ENCODE results near the gene SH3BGRL. TPM values are rescaled to one million over a fixed set of nuclear protein-coding genes. Genes with fewer than 3 reads are reported as not detected.

SH3BGRL gene
- total and polyA plus RNA-seq, 2 donors (not counting 1 experiment from before 2014, with no cell fraction given): 65.6 to 105 TPM

DNA sequence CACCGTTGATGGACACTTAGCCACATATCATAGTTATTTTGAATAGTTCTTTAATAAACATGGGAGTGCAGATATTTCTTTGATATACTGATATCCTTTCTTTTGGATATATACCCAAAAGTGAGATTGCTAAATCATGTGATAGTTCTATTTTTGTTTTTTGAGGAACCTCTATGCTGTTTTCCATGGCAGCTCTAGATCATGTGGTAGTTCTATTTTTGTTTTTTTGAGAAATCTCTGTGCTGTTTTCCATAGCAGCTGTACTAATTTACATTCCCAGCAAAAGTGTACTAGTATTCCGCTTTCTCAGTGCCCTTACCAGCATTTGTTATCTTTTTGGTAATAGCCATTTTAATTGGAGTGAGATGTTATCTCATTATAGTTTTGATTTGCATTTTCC, 3.6 kb downstream of the SH3BGRL start:
- no CpG with 5 or more reads among the region's 2 CpGs for WGBS (ENCODE audit: insufficient coverage)
- H4K20me1 ChIP-seq (ENCODE audit: control insufficient read depth, insufficient read depth, low read length, poor library complexity, severe bottlenecking): no peaks in the 10 kb centered on the region
- H3K36me3 ChIP-seq (replicated peaks in 1 of 2; ENCODE audit: control extremely low read depth in 1 of 2, control insufficient read depth in 1 of 2, extremely low read depth in 1 of 2, insufficient read depth in 2 of 2, low read length in 1 of 2): peaks cover 0 to 9% of the 10 kb centered on the region in 2 experiments
- no peak for ATAC-seq (ENCODE audit: low read depth)
- Mint-ChIP-seq H3K4me1 (peaks cover 50% of the 10 kb centered on the region), H3K27me3 (no peaks in the 10 kb centered on the region), H3K27ac (peak overlapping the region; percentile 37), H3K9me3 (ENCODE audit: insufficient read depth) (no peaks in the 10 kb centered on the region), H3K4me3 (peak overlapping the region; percentile 65)
- DNase-seq: no peak
- H3K4me3 ChIP-seq (ENCODE audit: control extremely low read depth in 1 of 5, extremely low read depth in 1 of 5, insufficient read depth in 1 of 5, low read depth in 2 of 5, low read length in 4 of 5): no peak overlapping the region
- H3K4me2 ChIP-seq (replicated peaks; ENCODE audit: low read depth, low read length, poor library complexity, severe bottlenecking): peak overlapping the region; percentile 5
- TF ChIP-seq, protein P1, sequence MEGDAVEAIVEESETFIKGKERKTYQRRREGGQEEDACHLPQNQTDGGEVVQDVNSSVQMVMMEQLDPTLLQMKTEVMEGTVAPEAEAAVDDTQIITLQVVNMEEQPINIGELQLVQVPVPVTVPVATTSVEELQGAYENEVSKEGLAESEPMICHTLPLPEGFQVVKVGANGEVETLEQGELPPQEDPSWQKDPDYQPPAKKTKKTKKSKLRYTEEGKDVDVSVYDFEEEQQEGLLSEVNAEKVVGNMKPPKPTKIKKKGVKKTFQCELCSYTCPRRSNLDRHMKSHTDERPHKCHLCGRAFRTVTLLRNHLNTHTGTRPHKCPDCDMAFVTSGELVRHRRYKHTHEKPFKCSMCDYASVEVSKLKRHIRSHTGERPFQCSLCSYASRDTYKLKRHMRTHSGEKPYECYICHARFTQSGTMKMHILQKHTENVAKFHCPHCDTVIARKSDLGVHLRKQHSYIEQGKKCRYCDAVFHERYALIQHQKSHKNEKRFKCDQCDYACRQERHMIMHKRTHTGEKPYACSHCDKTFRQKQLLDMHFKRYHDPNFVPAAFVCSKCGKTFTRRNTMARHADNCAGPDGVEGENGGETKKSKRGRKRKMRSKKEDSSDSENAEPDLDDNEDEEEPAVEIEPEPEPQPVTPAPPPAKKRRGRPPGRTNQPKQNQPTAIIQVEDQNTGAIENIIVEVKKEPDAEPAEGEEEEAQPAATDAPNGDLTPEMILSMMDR (IDR thresholded peaks at IDR 0.05): no peak
- TF ChIP-seq EZH2 (IDR thresholded peaks at IDR 0.05; ENCODE audit: borderline replicate concordance, insufficient read depth, low read depth, low read length, poor library complexity, severe bottlenecking): no peak
- intact Hi-C loops (cut with micrococcal nuclease): no loop called here
- H2AFZ ChIP-seq (ENCODE audit: insufficient read depth, low read depth, low read length, poor library complexity, severe bottlenecking): no peak overlapping the region
- no peaks in the 10 kb centered on the region for H3K27me3 ChIP-seq (replicated peaks in 1 of 4; ENCODE audit: control extremely low read depth in 1 of 4, control insufficient read depth in 3 of 4, insufficient read depth in 4 of 4, low read length in 3 of 4)
- no peak overlapping the region for H3K27ac ChIP-seq (ENCODE audit: low read length in 2 of 2)
- peaks cover 77% of the 10 kb centered on the region for H3K79me2 ChIP-seq (ENCODE audit: control insufficient read depth, insufficient read depth, low read length)
- H3K9me3 ChIP-seq (ENCODE audit: control extremely low read depth in 1 of 3, control insufficient read depth in 2 of 3, insufficient read depth in 1 of 3, low read length in 2 of 3): peaks cover 0 to 3% (median 0%) of the 10 kb centered on the region in 3 donors
- CTCF ChIA-PET: interaction anchor here (1.5 kb wide), 1 partner anchor 10 kb away, joined by 5 read pairs; no protein-coding TSS in a partner anchor
- POLR2A ChIA-PET: no interaction called here
- H3K9ac ChIP-seq (ENCODE audit: low read length): no peak overlapping the region
- H3K4me1 ChIP-seq (ENCODE audit: control insufficient read depth in 2 of 2, insufficient read depth in 2 of 2, low read length in 2 of 2): peaks cover 18 to 30% of the 10 kb centered on the region in 2 donors

DNA sequence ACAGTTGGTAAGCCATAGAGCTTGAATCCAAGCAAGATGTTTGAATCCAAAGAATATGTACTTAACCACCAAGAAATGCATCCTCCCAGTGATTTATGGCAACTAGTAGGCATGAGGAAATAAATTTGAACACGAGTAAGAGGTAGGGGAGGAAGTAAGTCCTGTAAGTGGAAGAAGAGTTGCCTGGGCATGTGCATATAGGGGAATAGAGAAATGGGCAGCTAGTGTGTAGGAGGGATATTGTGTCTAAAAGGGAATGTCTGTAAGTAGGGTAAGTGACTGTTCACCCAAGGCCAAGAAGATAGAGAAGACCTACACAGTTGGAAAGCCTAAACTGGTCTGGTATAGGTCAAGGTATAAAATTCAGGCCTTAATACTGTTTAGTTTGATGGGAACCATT, 4.6 kb downstream of the SH3BGRL start:
- intact Hi-C loops (cut with micrococcal nuclease): no loop called here
- H3K79me2 ChIP-seq (ENCODE audit: control insufficient read depth, insufficient read depth, low read length): peaks cover 85% of the 10 kb centered on the region
- peaks cover 0 to 9% of the 10 kb centered on the region in 2 experiments for H3K36me3 ChIP-seq (replicated peaks in 1 of 2; ENCODE audit: control extremely low read depth in 1 of 2, control insufficient read depth in 1 of 2, extremely low read depth in 1 of 2, insufficient read depth in 2 of 2, low read length in 1 of 2)

More for the DNA sequence above, 4.6 kb downstream of the SH3BGRL start:
- Histone ChIP-seq H3K4me2 (replicated peaks; ENCODE audit: low read depth, low read length, poor library complexity, severe bottlenecking) (peak overlapping the region; percentile 5), H3K4me3 (ENCODE audit: control extremely low read depth in 1 of 5, extremely low read depth in 1 of 5, insufficient read depth in 1 of 5, low read depth in 2 of 5, low read length in 4 of 5) (no peak overlapping the region), H2AFZ (ENCODE audit: insufficient read depth, low read depth, low read length, poor library complexity, severe bottlenecking) (no peak overlapping the region), H3K4me1 (ENCODE audit: control insufficient read depth in 2 of 2, insufficient read depth in 2 of 2, low read length in 2 of 2) (peaks cover 12 to 25% of the 10 kb centered on the region in 2 donors), H3K27me3 (replicated peaks in 1 of 4; ENCODE audit: control extremely low read depth in 1 of 4, control insufficient read depth in 3 of 4, insufficient read depth in 4 of 4, low read length in 3 of 4) (no peaks in the 10 kb centered on the region), H3K9me3 (ENCODE audit: control extremely low read depth in 1 of 3, control insufficient read depth in 2 of 3, insufficient read depth in 1 of 3, low read length in 2 of 3) (peaks cover 0 to 3% (median 0%) of the 10 kb centered on the region in 3 donors), H3K9ac (ENCODE audit: low read length) (no peak overlapping the region), H4K20me1 (ENCODE audit: control insufficient read depth, insufficient read depth, low read length, poor library complexity, severe bottlenecking) (no peaks in the 10 kb centered on the region), H3K27ac (ENCODE audit: low read length in 2 of 2) (no peak overlapping the region)
- WGBS (ENCODE audit: insufficient coverage): no CpG with 5 or more reads among the region's 1 CpG
- TF ChIP-seq EZH2 (IDR thresholded peaks at IDR 0.05; ENCODE audit: borderline replicate concordance, insufficient read depth, low read depth, low read length, poor library complexity, severe bottlenecking): no peak
- TF ChIP-seq, protein P1 (IDR thresholded peaks at IDR 0.05): no peak
- ATAC-seq (ENCODE audit: low read depth): no peak
- Mint-ChIP-seq H3K4me1 (peaks cover 44% of the 10 kb centered on the region), H3K27me3 (no peaks in the 10 kb centered on the region), H3K9me3 (ENCODE audit: insufficient read depth) (no peaks in the 10 kb centered on the region), H3K4me3 (peak overlapping the region; percentile 38), H3K27ac (no peak overlapping the region)
- ChIA-PET POLR2A (no interaction called here), CTCF (no interaction called here)
- DNase-seq: no peak

Measured in B cell (primary cell).